GM18499 (cell line): Measurements from ENCODE around the gene C1orf53.
A peak's percentile ranks its signal among the peaks of the same experiment; 100 is the strongest.
"Not testable (repeated sequence)": the region's sequence is repeated elsewhere in the genome, so short reads cannot be mapped to it uniquely, and the experiment has no call there.

Source experiments
- ATAC-seq: cut with Tn5 transposase; IDR thresholded peaks from one replicate; pipeline ENCODE4 v1.9.1; 2021; ENCODE audit warnings: moderate number of reproducible peaks; ENCODE audit not compliant: insufficient read depth, unreplicated experiment

The C1orf53 gene

DNA sequence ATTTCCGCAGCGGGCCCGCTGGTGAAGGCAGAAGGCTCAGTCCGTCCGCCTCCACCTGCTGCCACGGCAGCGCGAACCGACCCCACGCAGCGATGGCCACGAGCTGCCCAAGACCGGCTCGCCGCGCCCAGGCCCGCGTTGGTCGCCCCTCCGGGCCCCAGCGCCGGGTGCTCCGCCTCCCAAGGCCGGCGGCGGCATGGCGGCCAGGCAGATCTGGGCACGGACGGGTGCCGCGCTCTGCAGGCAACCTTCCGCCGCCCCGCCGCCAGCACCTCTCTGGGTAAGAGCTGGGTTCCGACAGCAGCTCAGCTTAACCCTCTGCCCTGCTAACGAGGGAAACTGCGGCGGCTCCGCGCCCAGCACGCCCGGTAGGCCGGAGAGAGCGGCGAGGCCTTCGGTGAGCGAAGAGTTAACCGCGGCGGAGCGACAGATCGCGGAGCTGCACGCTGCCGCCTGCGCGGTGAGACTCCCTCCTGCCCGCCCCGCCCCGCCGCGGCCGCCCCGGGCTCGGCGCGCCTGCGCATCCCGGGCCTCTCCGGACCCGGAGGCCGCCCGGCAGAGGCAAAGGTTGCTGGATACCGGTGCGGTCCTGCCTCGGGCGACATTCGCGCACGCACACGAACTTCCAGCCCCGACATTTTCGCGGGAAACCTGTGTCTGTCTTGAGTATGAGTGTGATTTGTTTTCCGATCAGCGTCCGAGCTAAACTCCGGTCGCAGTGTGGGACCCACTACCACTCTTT is at the start of gene C1orf53:
Gene C1orf53 (plus strand): TSS at position 177 of the 742 bp plus-strand sequence. CDS start 20 bp downstream, at position 197.
- peak; percentile 87 for ATAC-seq

DNA sequence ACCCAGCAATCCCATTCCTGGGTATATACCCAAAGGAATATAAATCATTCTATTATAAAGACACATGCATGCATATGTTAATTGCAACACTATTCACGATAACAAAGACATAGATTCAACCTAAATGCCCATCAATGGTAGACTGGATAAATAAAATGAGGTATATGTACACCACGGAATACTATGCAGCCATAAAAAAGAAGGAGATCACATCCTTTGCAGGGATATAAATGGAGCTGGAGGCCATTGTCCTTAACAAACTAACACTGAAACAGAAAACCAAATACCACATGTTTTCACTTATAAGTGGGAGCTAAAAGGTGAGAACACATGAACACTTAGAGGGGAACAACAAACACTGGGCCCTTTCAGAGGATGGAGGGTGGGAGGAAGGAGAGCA is 46.7 kb upstream of the C1orf53 start:
- ATAC-seq, result not testable (repeated sequence)

DNA sequence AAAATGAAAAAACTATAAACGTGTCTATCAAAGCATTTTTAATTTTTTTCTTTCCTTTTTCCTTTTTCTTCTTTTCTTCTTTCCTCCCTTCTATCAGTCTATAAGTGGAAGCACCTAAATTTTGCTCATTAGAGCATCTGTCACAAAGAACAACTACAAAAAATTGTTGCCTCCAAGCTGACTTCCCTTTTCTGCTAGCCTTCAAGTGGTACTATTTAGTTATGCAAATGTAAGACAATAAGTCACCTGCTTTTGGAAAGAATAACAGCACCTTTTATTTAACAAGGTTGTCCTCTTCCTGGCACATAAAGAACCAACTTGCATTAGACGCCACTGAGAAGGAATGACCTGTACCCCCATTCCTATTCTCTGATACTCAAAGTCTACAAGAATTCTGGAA is 45.0 kb upstream of the C1orf53 start:
- ATAC-seq, result no peak

DNA sequence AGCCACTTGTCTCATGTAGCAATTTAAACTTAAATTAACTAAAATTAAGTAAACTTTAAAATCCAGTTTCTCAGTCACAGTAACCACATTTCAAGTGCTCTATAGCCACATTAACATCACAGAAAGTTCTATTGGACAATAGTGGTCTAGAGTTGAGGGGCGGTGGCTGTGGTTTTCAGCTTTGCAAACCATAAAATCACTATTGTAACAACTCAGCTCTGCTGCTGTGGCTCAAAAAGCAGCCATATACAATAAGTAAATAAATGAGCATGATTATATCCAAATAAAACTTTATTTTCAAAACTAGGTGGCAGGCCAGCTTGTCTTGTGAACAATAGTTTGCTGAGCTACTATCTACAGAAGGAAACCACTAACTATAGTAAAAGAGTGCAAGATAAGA is 43.4 kb upstream of the C1orf53 start:
- ATAC-seq, result no peak

DNA sequence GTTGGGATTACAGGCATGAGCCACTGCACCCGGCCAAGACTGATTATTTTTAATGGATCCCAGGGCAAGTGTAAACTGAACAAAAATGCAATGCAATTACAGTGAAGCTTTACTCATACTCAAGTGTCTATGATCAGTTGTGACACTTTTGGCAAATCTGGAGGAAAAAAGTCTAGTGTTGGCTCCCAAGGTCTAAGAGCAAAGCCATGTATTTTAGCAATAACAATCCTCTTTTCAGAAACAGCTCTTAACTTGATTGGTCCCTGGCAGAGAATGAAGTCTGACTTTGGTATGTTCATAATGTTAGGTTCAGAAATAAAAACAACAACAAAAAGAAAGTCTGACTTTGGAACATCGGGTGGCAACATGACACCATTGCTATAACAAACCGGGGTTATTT is 40.2 kb upstream of the C1orf53 start:
- ATAC-seq, result no peak

DNA sequence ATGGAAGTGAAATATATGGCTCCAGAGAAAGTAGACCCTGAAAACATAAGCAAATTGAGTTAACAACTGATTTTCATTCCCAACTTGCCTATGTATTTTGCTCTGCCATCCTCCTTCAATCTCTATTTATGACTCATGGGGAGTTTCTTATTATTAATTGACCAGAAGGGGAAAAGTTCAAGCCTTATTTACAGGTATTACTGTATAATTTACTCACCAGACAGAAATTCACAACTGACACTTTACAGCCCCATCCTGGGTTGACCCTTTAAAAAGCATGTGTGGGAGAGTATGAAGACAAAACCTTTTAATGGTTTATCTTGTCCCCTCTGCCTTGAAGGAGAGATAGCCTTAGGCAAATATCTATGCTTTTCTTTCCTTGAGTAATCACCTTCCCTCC is 39.8 kb upstream of the C1orf53 start:
- ATAC-seq, result no peak

DNA sequence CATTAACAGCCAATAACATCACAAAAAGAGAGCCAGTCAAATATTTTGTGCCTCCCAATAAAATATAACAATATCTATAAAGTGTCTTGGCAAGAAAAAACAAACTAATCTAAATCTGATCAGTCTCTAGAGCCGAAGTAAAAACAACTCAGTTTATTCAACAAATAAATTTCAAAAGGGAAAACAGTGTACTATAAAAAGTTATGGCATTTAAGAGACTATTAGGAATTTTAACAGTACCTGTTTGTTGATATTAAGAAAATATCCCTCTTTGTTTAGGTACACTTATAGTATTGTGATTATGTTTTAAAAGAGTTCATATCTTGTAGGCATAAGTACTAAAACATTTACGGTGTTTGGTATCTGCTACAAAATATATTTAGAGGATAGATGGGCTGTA is 36.6 kb upstream of the C1orf53 start:
- no peak for ATAC-seq

DNA sequence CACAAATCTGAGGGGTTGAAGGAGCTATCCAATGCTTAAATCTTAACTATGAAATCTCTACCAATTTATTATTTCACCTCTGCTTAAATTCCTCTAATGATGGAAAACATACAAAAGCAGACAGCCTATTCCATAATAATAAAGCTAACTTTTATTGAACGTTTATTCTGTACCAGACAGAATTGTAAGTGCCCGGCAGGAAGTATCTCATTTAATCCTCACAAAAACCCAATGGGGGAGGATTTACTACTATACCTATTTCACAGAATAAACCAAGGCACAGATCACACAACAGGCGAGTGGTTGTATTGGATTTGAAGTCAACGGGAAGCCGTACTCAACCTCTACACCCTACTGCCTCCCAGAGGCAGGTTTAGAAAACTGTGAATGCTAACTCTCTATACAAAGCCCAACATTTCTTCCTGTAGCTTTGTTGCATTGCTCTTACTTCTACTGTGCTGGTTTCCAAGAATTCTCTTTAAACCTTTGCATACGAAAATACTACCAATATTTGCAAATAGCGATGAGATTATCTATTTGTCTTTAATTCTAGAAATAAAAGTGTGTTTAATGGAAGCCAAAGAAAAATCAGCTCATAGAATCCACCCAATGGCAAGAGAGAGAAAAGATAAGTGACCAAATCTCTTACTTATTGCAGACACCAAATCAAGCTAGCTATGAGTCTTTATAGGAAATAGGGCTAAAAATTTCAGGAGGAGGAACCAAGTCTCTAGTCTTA is 33.5 kb upstream of the C1orf53 start:
- ATAC-seq, result peak; percentile 91

DNA sequence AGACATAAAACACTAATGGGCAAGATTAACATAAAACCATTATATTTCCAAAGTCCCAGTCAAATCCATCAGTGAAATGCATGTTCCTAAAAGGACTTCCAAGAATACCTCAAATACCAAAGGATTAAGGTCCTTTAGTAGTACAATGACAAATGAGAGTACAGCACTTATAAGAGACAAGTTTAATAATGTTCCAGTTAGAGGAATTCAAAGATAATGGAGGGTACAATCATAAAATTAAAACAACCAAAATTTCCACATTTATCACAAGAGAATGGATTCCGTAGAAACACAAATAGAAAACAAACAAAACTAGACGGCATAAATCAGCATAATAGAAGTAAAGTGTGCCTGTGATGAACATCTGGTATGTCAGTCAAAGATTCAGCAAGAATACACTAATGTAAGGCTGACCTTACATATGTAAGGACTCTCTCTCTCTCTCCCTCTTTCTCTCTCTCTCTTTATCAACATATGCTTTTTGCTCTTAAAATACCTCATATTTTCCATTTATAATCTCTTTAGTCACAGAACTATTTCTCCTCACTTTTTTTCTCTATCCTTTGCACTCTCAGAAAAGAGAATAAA is 32.8 kb upstream of the C1orf53 start:
- no peak for ATAC-seq

DNA sequence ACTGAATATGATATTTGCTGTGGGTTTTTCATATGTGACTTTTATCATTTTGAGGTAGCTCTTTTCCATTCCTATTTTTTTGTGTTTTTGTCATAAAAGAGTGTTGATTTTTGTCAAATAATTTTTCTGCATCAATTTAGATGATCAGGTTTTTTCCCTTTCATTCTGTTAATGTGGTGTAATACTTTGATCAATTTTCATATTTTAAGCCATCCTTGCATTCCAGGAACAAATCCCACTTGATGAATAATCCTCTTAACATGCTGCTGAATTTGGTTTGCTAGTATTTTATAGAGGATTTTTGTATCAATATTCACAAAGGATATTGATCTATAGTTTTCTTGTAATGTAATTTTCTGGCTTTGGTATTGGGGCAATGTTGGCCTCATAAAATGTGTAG is 25.5 kb upstream of the C1orf53 start:
- no peak for ATAC-seq

DNA sequence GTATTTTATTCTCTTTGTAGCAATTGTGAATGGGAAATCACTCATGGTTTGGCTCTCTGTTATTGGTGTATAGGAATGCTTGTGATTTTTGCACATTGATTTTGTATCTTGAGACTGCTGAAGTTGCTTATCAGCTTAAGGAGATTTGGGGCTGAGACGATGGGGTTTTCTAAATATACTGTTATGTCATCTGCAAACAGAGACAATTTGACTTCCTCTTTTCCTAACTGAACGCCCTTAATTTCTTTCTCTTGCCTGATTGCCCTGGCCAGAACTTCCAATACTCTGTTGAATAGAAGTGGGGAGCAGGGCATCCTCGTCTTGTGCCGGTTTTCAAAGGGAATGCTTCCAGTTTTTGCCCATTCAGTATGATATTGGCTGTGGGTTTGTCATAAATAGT is 22.0 kb upstream of the C1orf53 start:
- ATAC-seq, result not testable (repeated sequence)

DNA sequence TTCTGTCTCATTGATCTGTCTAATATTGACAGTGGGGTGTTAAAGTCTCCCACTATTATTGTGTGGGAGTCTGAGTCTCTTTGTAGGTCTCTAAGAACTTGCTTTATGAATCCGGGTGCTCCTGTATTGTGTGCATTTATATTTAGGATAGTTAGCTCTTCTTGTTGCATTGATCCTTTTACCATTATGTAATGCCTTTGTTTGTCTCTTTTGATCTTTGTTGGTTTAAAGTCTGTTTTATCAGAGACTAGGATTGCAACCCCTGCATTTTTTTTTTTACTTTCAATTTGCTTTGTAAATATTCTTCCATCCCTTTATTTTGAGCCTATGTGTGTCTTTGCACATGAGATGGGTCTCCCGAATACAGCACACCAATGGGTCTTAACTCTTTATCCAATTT is 20.2 kb upstream of the C1orf53 start:
- not testable (repeated sequence) for ATAC-seq

DNA sequence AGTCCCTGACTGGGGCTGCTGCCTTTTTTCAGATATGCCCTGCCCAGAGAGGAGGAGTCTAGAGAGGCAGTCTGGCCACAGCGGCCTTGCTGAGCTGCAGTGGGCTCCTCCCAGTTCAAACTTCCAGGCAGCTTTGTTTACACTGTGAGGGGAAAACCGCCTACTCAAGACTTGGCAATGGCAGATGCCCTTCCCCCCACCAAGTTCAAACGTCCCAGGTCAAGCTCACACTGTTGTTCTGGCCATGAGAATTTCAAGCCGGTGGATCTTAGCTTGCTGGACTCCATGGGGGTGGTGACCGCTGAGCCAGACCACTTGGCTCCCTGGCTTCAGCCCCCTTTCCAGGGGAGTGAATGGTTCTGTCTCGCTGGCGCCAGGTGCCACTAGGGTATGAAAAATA is 18.3 kb upstream of the C1orf53 start:
- ATAC-seq, result no peak

DNA sequence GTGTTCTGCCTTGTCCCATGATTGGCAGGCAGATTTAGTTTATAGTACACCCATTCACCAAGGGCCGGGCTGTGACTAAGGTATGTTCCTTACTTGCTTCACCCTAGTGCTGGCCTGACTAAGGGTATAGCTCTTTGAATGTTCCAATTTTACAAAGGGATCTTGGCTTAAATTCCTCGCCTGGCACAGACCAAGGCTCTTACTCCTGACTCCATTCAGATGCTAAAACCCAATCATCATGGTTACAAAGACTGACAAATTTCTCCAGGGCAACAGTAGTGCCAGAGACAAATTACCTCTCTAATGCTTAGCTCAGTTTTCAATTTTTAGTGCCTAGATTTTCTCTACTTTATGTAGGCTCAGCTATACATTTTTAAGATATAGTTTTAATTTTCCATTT is 11.5 kb upstream of the C1orf53 start:
- no peak for ATAC-seq

DNA sequence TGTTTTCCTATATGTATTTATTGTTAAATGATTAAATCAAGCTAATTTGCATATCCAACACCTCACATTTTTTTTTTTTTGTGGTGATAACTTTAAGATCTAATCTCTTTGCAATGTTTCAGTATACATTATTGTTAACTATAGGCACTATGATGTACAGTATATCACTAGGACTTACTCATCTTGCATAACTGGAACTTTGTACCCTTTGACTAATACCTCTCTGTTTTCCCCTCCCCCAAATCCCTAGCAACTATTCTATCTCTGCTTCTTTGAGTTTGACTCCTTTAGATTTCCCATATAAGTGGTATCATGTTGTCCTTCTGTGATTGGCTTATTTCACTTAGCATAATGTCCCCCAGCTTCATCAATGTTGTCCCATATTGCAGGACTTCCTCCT is 9.7 kb upstream of the C1orf53 start:
- no peak for ATAC-seq

DNA sequence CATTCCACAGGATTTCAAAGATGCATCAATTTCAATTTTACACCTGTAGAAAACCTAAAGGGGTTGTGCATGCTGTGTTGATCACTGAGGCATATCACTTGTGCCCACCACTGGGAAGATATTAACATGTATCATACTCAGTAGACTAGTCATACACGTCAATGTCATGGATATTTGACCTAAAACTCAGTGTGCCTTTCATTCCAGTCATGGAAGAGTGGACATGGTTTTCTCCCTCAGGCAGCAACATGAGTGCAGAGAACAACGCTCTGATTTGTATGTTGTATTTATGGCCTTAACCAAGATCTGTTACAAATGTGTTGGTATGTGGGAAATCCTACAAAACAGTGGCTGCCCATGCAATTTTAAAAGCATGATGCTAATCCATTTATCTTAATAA is 6.1 kb upstream of the C1orf53 start:
- ATAC-seq, result no peak

DNA sequence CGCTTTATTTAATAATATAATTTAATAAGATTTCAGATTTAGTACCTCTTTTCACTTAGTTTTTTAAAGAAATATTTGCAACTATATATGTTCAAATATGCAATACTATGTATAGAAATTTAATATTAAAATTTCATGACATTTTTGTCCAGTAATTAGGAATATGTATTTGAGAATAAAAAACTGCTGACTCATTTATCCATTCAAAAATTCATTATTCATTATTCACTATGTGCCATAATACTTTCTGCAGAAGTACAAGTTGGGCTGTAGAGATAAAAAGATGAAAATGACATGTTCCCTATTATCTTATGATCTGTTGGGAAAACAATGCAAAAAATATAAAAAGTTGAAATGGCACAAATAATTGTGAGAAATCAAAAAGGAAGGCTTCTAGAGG is 3.4 kb upstream of the C1orf53 start:
- no peak for ATAC-seq

DNA sequence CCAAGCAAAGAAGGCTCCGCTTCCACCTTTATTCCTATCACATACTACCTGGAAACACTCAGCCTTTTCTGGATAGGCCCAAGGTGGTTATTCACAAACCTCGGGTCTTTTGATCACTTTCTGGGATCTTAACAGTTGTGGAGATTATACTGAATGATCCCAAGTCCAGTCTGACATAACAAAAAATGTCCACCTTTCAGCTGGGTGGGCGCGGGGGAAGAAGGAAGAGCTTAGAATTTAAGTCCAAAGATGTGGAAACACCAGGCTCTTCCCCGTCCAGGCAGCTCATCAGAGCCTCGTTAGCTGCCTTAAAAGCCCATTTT is 338 bp upstream of the C1orf53 start:
- ATAC-seq, result peak; percentile 34

DNA sequence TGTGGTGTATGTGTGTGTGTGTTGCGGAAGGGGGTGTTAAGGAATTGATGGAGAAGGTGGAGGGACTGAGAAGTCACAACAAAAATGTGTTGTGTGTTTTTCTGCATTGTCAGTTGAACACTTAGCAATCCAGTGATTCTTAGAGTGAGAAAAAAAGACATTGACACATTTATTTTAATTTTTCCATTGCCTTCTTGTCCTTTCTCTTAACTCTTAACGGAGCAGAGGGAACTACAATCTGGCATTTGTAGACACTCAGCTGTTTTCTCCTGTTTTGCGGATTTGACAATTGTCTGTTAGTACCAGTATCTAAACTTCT is 725 bp downstream of the C1orf53 start:
- ATAC-seq, result no peak

DNA sequence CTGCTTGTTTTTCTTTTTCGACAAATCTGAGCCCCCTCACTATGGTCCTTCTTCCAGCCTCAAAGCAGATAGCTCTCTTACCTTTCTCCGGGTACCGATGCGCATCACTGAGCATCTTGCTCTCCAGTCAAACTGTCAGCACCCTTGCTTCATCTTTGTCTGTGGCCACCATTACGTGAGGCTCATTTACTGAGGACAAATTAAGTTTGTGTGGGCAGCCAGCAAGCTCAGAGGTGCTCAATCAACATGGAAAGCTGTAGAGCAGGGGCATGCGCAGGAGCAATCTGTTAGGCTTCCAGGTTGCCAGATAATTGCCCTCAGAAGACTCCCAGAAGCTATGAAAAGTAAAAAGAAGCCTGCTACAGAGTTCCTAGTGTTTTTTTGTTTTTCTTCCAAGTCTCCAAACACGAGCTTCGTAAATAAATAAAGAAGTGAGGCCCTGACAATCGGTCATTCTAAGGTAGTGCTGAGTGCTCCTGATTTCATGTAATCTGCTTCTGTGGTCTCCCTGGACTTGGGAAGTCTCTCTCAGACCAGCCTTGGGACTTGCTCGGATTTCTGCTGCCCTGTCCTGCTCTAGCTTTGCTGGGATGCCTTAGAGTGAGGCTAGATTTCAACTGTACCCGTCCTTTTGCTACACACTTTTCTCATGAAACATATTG is 1.8 kb downstream of the C1orf53 start:
- no peak for ATAC-seq

DNA sequence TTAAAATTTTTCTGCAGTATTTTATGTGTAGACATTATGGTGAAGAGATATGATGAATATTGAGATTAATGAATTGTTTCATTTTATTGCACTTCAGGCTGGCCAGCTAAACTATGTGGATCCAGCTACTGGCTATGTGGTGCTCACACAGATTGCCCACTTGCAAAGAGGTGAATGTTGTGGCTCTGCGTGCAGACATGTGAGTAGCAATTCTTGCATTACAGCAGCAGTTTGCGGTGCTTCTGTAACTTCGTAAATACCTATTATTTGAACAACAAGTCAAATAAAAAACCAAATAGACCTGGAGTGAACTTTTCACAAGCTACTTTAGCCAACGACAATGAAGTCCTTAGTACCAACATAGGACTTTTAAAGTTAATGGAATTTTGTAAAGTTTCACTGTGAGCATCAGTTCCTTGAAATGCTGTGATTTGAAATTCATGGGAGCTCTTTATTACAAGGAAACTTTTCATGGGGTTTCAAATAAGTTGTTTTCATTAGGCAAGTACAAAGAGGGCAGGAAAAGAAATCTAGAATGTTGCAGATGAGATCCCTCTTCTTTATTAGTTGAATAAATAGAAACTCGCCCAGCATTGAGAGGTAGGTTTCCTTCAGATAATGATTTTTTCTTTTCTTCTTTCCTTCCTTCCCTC is 3.4 kb downstream of the C1orf53 start:
- no peak for ATAC-seq
